HepG2 (cell line): ENCODE data around the gene ASTE1. TPM values are rescaled to one million over a fixed set of nuclear protein-coding genes. Genes with fewer than 3 reads are reported as not detected.

ENCODE experiments used
- FOXC1 ChIP-seq: sonication (generic); formaldehyde crosslinking; IDR thresholded peaks from 2 replicates; pipeline ENCODE4 v1.8.0; 2022; ENCODE audit warnings: mild to moderate bottlenecking, missing genetic modification reagents, borderline replicate concordance
- JUNB ChIP-seq: sonication (generic); formaldehyde crosslinking; IDR thresholded peaks from 2 replicates; pipeline ENCODE4 v1.8.0; 2022; ENCODE audit warnings: missing genetic modification reagents, mild to moderate bottlenecking, borderline replicate concordance
- KIAA2018 ChIP-seq: sonication (generic); formaldehyde crosslinking; IDR thresholded peaks from 2 replicates; pipeline ENCODE4 v1.5.0; 2020; ENCODE audit warnings: mild to moderate bottlenecking, missing genetic modification reagents, borderline replicate concordance
- KLF11 ChIP-seq: IDR thresholded peaks from 2 replicates; pipeline ENCODE4 v1.6.1; 2016; ENCODE audit warnings: missing compliant biosample characterization
- MTA3 ChIP-seq: sonication (generic); formaldehyde crosslinking; IDR thresholded peaks from 2 replicates; pipeline ENCODE4 v1.4.0; 2020; ENCODE audit warnings: missing genetic modification reagents
- PAXIP1 ChIP-seq: sonication (generic); formaldehyde crosslinking; conservative IDR thresholded peaks from 2 replicates; pipeline ENCODE4 v1.4.0; 2020; ENCODE audit warnings: mild to moderate bottlenecking, missing genetic modification reagents, moderate library complexity
- TMF1 ChIP-seq: sonication (generic); formaldehyde crosslinking; IDR thresholded peaks from 2 replicates; pipeline ENCODE4 v1.8.1; 2022; ENCODE audit warnings: low read depth, missing genetic modification reagents
- TRIM22 ChIP-seq: fragments of 450-650 bp; IDR thresholded peaks from 2 replicates; pipeline ENCODE4 v1.6.1; 2017
- ZBTB3 ChIP-seq: sonication (generic); formaldehyde crosslinking; IDR thresholded peaks from 2 replicates; pipeline ENCODE4 v1.4.0; 2020; ENCODE audit warnings: low read depth, mild to moderate bottlenecking, moderate library complexity, missing genetic modification reagents, borderline replicate concordance
- ZKSCAN1 ChIP-seq: fragments of 150-350 bp; IDR thresholded peaks from 2 replicates; pipeline ENCODE4 v1.6.1; 2014; ENCODE audit warnings: low read length
- ZNF83 ChIP-seq: sonication (generic); formaldehyde crosslinking; IDR thresholded peaks from 2 replicates; pipeline ENCODE4 v1.4.0; 2020; ENCODE audit warnings: missing genetic modification reagents, mild to moderate bottlenecking, borderline replicate concordance
- polyA plus RNA-seq, 8 experiments: library from polyadenylated mRNA; depleted of rRNA in 3 of 8; stranded (reverse) in 7 of 8; unstranded in 1 of 8; fragments of >200 nt; fragmentation: Illumina TruSeq in 4 of 8; extraction: Trizol in 4 of 8; gene quantifications; 2 replicates each; pipeline versions ENCODE4 v1.2.1 to v1.2.3, GENCODE V29; 2011 to 2016; ENCODE audit warnings: low read depth in 4 of 8, missing spikeins in 1 of 8, mixed read lengths in 1 of 8; ENCODE audit not compliant: insufficient read depth in 1 of 8
- total RNA-seq, 5 experiments: library from RNA; depleted of rRNA; stranded (reverse); fragments of >200 nt; fragmentation: Illumina TruSeq; extraction: Trizol; gene quantifications; 2 replicates each; pipeline ENCODE4 v1.2.3, GENCODE V29; 2016; ENCODE audit warnings: low read depth in 1 of 5

Gene ASTE1
- total and polyA plus RNA-seq, 2 of the 13 experiments (the other 11 are each of a cell fraction or from before 2014, with no cell fraction given), result 4.0 to 7.9 TPM

DNA sequence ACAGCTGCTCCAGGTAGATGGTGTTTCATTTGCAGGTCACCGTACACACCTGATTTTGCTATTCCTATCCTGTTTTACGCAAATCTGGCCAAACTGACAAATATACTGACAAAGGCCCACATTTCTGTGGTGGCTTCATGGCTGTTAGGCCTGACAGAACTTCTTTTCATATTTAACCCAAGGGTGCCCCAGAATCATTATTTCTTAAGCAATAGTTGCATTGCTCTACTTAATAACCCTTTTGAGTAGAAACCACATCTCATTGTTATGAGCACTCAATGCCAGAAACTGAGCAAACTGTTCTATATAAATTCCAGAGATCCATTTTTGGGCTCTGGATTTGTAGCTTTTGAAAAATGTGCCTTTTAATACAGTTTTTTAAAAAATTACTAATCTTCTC, 19.4 kb downstream of the ASTE1 start (continued):
- no peak for TF ChIP-seq KIAA2018 (CRISPR knock-in tag)
- no peak for TF ChIP-seq KLF11 (CRISPR knock-in tag)
- no peak for TF ChIP-seq ZNF83 (CRISPR knock-in tag)
- TF ChIP-seq ZBTB3 (CRISPR knock-in tag), result no peak
- TF ChIP-seq MTA3, result no peak
- TF ChIP-seq FOXC1 (CRISPR knock-in tag), result no peak
- no peak for TF ChIP-seq ZKSCAN1
- TF ChIP-seq PAXIP1 (CRISPR knock-in tag), result no peak
- no peak for TF ChIP-seq TRIM22
- TF ChIP-seq TMF1 (CRISPR knock-in tag), result no peak
- TF ChIP-seq JUNB (CRISPR knock-in tag), result no peak
